HG03280 (cell line): ENCODE results near the gene ARIH2.
A peak's percentile ranks its signal among the peaks of the same experiment; 100 is the strongest.

Experiments
- ATAC-seq: cut with Tn5 transposase; IDR thresholded peaks from one replicate; pipeline ENCODE4 v1.9.1; 2021; ENCODE audit warnings: mild to moderate bottlenecking, moderate library complexity; ENCODE audit not compliant: unreplicated experiment

Gene ARIH2

GRCh38 chr3:49017229-49017970 lies 98.8 kb downstream of the ARIH2 start:
- no peak for ATAC-seq

- ATAC-seq: no peak
Measured at GRCh38 chr3:49017971-49018706, 99.5 kb downstream of the ARIH2 start, which contains the start of gene DALRD3. Gene DALRD3 (minus strand): TSS chr3:49018580. CDS start chr3:49018564, 16 bp downstream.

- ATAC-seq: no peak
Measured at GRCh38 chr3:49018707-49019006, 100.0 kb downstream of the ARIH2 start.

- ATAC-seq: no peak
Measured at GRCh38 chr3:49019941-49020329, 101.3 kb downstream of the ARIH2 start.

GRCh38 chr3:49020330-49021212 lies 101.9 kb downstream of the ARIH2 start:
- ATAC-seq: peak; percentile 0

- peak; percentile 56 for ATAC-seq
Measured at GRCh38 chr3:49021213-49021812, 102.7 kb downstream of the ARIH2 start.

GRCh38 chr3:49021813-49022687 lies 103.4 kb downstream of the ARIH2 start, which contains the start of gene NDUFAF3:
Gene NDUFAF3 (plus strand): TSS chr3:49022121. CDS start chr3:49022145, 24 bp downstream.
- ATAC-seq: peak; percentile 59

GRCh38 chr3:49022688-49023171 lies 104.1 kb downstream of the ARIH2 start:
- no peak for ATAC-seq

- no peak for ATAC-seq
Measured at GRCh38 chr3:49023775-49024174, 105.1 kb downstream of the ARIH2 start.

GRCh38 chr3:49024449-49024848 lies 105.8 kb downstream of the ARIH2 start:
- ATAC-seq: no peak

- no peak for ATAC-seq
Measured at GRCh38 chr3:49025005-49025792, 106.6 kb downstream of the ARIH2 start.

- no peak for ATAC-seq
Measured at GRCh38 chr3:49025793-49026520, 107.3 kb downstream of the ARIH2 start.

GRCh38 chr3:49026536-49026935 lies 107.9 kb downstream of the ARIH2 start:
- ATAC-seq: no peak

GRCh38 chr3:49027634-49028033 lies 109.0 kb downstream of the ARIH2 start:
- ATAC-seq: no peak

GRCh38 chr3:49028298-49028672 lies 109.6 kb downstream of the ARIH2 start:
- ATAC-seq: no peak

- ATAC-seq: peak; percentile 92
Measured at GRCh38 chr3:49028673-49029562, 110.3 kb downstream of the ARIH2 start, which contains the start of gene IMPDH2. Gene IMPDH2 (minus strand): TSS chr3:49029398. CDS start chr3:49029350, 48 bp downstream.

- ATAC-seq: no peak
Measured at GRCh38 chr3:49029563-49029884, 110.9 kb downstream of the ARIH2 start.
